Panc1 (cell line): ENCODE measurements around the gene GADD45G. TPM values are rescaled to one million over a fixed set of nuclear protein-coding genes. Genes with fewer than 3 reads are reported as not detected.

ENCODE experiments used
- ATAC-seq: fragments of 200-7000 bp; cut with Tn5 transposase; 2 replicates; pipeline ENCODE4 v1.9.1; 2020; ENCODE audit warnings: mild to moderate bottlenecking, moderate library complexity
- BruUV-seq: library from RNA; stranded (reverse); fragments of 400-500 nt; replicated peaks from 2 replicates; lab custom pipeline; 2021; lab: Mats Ljungman, UMichigan
- CTCF ChIA-PET: fragments of 300-600 bp; sonication (Branson Sonifier 250); formaldehyde crosslinking; loops from one replicate; lab custom pipeline; 2022; ENCODE audit warnings: antibody characterized with exemption; lab: Charles Lee
- POLR2A ChIA-PET: fragments of 300-600 bp; sonication (Branson Sonifier 250); formaldehyde crosslinking; loops from one replicate; lab custom pipeline; 2022; ENCODE audit warnings: antibody characterized with exemption; lab: Charles Lee
- DNase-seq: peaks from one replicate; pipeline ENCODE4 v3.0.0-alpha.2; 2010; ENCODE audit warnings: low read depth, low spot score
- H3K27ac ChIP-seq: 2 replicates; pipeline ENCODE4 v1.5.1; 2011; ENCODE audit warnings: mild to moderate bottlenecking, low read length, inconsistent platforms
- H3K27me3 ChIP-seq: fragments of 200-500 bp; sonication (Bioruptor generic); 2 replicates; pipeline ENCODE4 v1.6.0; 2014; ENCODE audit warnings: low read length, inconsistent platforms; ENCODE audit not compliant: control insufficient read depth, insufficient read depth
- H3K36me3 ChIP-seq: fragments of 200-500 bp; sonication (Bioruptor generic); 2 replicates; pipeline ENCODE4 v1.5.1; 2014; ENCODE audit warnings: inconsistent platforms, mild to moderate bottlenecking, low read length, moderate library complexity; ENCODE audit not compliant: control insufficient read depth, insufficient read depth
- H3K4me1 ChIP-seq: 2 replicates; pipeline ENCODE4 v1.5.1; 2011; ENCODE audit warnings: inconsistent platforms, mild to moderate bottlenecking, low read length, moderate library complexity; ENCODE audit not compliant: control insufficient read depth, insufficient read depth
- H3K4me3 ChIP-seq, 2 experiments: 2 replicates each; pipeline ENCODE4 v1.5.1; 2011 to 2012; ENCODE audit warnings: low read depth in 2 of 2, low read length in 2 of 2, mild to moderate bottlenecking in 2 of 2, inconsistent platforms in 1 of 2, moderate library complexity in 1 of 2
- H3K9me3 ChIP-seq: fragments of 200-500 bp; sonication (Bioruptor generic); 2 replicates; pipeline ENCODE4 v1.5.1; 2014; ENCODE audit warnings: low read depth, mild to moderate bottlenecking, inconsistent platforms, low read length, moderate library complexity; ENCODE audit not compliant: control insufficient read depth, insufficient read depth
- CTCF ChIP-seq: fragments of 450-650 bp; IDR thresholded peaks from 2 replicates; pipeline ENCODE4 v1.5.1; 2017; ENCODE audit warnings: mild to moderate bottlenecking
- POLR2AphosphoS5 ChIP-seq: IDR thresholded peaks from 2 replicates; pipeline ENCODE4 v1.6.1; 2012; ENCODE audit warnings: mild to moderate bottlenecking, low read depth, low read length, moderate library complexity
- REST ChIP-seq, 2 experiments: IDR thresholded peaks; 2 replicates each; pipeline ENCODE4 v1.6.1; 2011 to 2012; ENCODE audit warnings: low read depth in 2 of 2, control low read depth in 1 of 2, low read length in 1 of 2, mild to moderate bottlenecking in 1 of 2, moderate library complexity in 1 of 2; ENCODE audit not compliant: insufficient read depth in 1 of 2
- SIN3A ChIP-seq: IDR thresholded peaks from 2 replicates; pipeline ENCODE4 v1.6.1; 2012; ENCODE audit warnings: low read depth, mild to moderate bottlenecking, low read length, moderate library complexity, borderline replicate concordance; ENCODE audit not compliant: insufficient read depth
- TCF7L2 ChIP-seq: IDR thresholded peaks from 2 replicates; pipeline ENCODE4 v1.6.1; 2011; ENCODE audit warnings: mild to moderate bottlenecking, low read depth, low read length, inconsistent platforms
- in situ Hi-C: cut with HindIII; loops from 2 replicates; pipeline ENCODE4 v1.10.0; 2016; ENCODE audit warnings: low sequenced_read_pairs, low pct_unique_long_range_greater_than_20kb
- intact Hi-C: fragments of 100-400 bp; cut with micrococcal nuclease; formaldehyde crosslinking; loops from one replicate; pipeline ENCODE4 v1.10.0; 2022; ENCODE audit not compliant: unreplicated experiment
- total RNA-seq: library from RNA; stranded (reverse); gene quantifications from one replicate; pipeline ENCODE4 v1.2.1, GENCODE V29; 2021; ENCODE audit not compliant: unreplicated experiment

GADD45G gene
- total RNA-seq, 1 experiment from 2014 or later: 1.2 TPM

GRCh38 chr9:89632736-89633135 lies 27.9 kb downstream of the GADD45G start:
- CTCF ChIA-PET: no interaction called here
- POLR2A ChIA-PET: no interaction called here
- BruUV-seq: no TSS peak
- Histone ChIP-seq H3K4me1 (no peaks in the 10 kb centered on the region), H3K9me3 (no peaks in the 10 kb centered on the region), H3K27me3 (no peaks in the 10 kb centered on the region; the same call in 1 of the 2 replicates), H3K4me3 (no peak overlapping the region), H3K36me3 (no peaks in the 10 kb centered on the region), H3K27ac (no peak overlapping the region)
- DNase-seq (no peak), ATAC-seq (no peak)
- TF ChIP-seq TCF7L2 (no peak), POLR2AphosphoS5 (no peak), REST (IDR thresholded peaks at IDR 0.05; ENCODE audit: insufficient read depth in 1 of 2, low read depth in 2 of 2, low read length in 1 of 2) (no peak), SIN3A (no peak), CTCF (no peak)
- in situ Hi-C loops: no loop called here
- intact Hi-C loops: no loop called here

GRCh38 chr9:89633404-89633803 lies 28.6 kb downstream of the GADD45G start:
- ATAC-seq (no peak), DNase-seq (no peak)
- intact Hi-C loops: no loop called here
- H3K4me1 ChIP-seq: no peaks in the 10 kb centered on the region
- no peaks in the 10 kb centered on the region for H3K36me3 ChIP-seq
- CTCF ChIA-PET: no interaction called here
- no peak overlapping the region for H3K27ac ChIP-seq
- POLR2A ChIA-PET: no interaction called here
- in situ Hi-C loops: no loop called here
- no peak overlapping the region for H3K4me3 ChIP-seq
- BruUV-seq: no TSS peak
- no peaks in the 10 kb centered on the region; the same call in 1 of the 2 replicates for H3K27me3 ChIP-seq
- TF ChIP-seq TCF7L2: no peak
- no peak for TF ChIP-seq CTCF
- no peak for TF ChIP-seq REST (IDR thresholded peaks at IDR 0.05; ENCODE audit: insufficient read depth in 1 of 2, low read depth in 2 of 2, low read length in 1 of 2)
- TF ChIP-seq POLR2AphosphoS5: no peak
- no peak for TF ChIP-seq SIN3A
- H3K9me3 ChIP-seq: no peaks in the 10 kb centered on the region
